K562 (cell line): ENCODE results near the gene SLC24A3. TPM values are rescaled to one million over a fixed set of nuclear protein-coding genes. Genes with fewer than 3 reads are reported as not detected.

Experiments
- ATAC-seq: fragments of 200-7000 bp; cut with Tn5 transposase; 3 replicates; pipeline ENCODE4 v1.9.1; 2020; ENCODE audit warnings: moderate library complexity
- BruUV-seq: library from RNA; stranded (reverse); fragments of 400-500 nt; replicated peaks from 2 replicates; lab custom pipeline; 2021; lab: Mats Ljungman, UMichigan
- CTCF ChIA-PET: fragments of 300-600 bp; formaldehyde crosslinking; extraction: SDS; loops from one replicate; lab custom pipeline; 2021; ENCODE audit warnings: low intra/inter-chr PET ratio; lab: Yijun Ruan, JAX
- POLR2A ChIA-PET: fragments of 300-600, 350-650 bp; sonication (Branson Sonifier 250); formaldehyde crosslinking; extraction: SDS; loops from one replicate; lab custom pipeline; 2021; ENCODE audit warnings: antibody characterized with exemption, inconsistent platforms; lab: Yijun Ruan, JAX
- DNase-seq, 4 experiments: peaks; one replicate each; pipeline versions ENCODE4 v3.0.0 to v3.0.0-alpha.2; 2011 to 2018; ENCODE audit warnings: low spot score in 3 of 4, mixed read lengths in 3 of 4; ENCODE audit errors: extremely low read depth in 1 of 4
- FAIRE-seq: peaks from 2 replicates; lab custom pipeline; 2011; peaks lifted over from hg19 to GRCh38; lab: Jason Lieb, UNC
- H2AFZ ChIP-seq: 2 replicates; pipeline ENCODE4 v1.6.0; 2011; ENCODE audit warnings: low read depth, low read length, control low read depth, inconsistent platforms
- H3K27ac ChIP-seq: fragments of 200-600 bp; 3 replicates; pipeline ENCODE4 v1.8.0; 2011; ENCODE audit warnings: low read depth, mild to moderate bottlenecking, control low read depth, inconsistent platforms, low read length, moderate library complexity, mixed read lengths; ENCODE audit errors: extremely low read depth
- H3K27me3 ChIP-seq, 2 experiments: fragments of 300-600 bp in 1 of 2; 2 replicates in 1 of 2; 3 replicates in 1 of 2; pipeline versions ENCODE4 v1.6.0 to v1.8.0; 2011; ENCODE audit warnings: inconsistent platforms in 2 of 2, low read length in 2 of 2, mild to moderate bottlenecking in 1 of 2, mixed read lengths in 1 of 2, moderate library complexity in 1 of 2; ENCODE audit not compliant: control insufficient read depth in 2 of 2, insufficient read depth in 2 of 2
- H3K36me3 ChIP-seq: fragments of 300-600 bp; 3 replicates; pipeline ENCODE4 v1.8.0; 2011; ENCODE audit warnings: mild to moderate bottlenecking, low read length, inconsistent platforms; ENCODE audit not compliant: control insufficient read depth, insufficient read depth
- H3K4me1 ChIP-seq, 2 experiments: fragments of 200-600 bp in 1 of 2; replicated peaks in 1 of 2; 2 replicates in 1 of 2; 3 replicates in 1 of 2; pipeline versions ENCODE4 v1.5.1 to v1.8.0; 2011; ENCODE audit warnings: inconsistent platforms in 2 of 2, low read length in 2 of 2, mild to moderate bottlenecking in 1 of 2, mixed read lengths in 1 of 2, moderate library complexity in 1 of 2; ENCODE audit not compliant: control insufficient read depth in 2 of 2, insufficient read depth in 2 of 2
- H3K4me2 ChIP-seq: 2 replicates; pipeline ENCODE4 v1.6.1; 2011; ENCODE audit warnings: low read length, control low read depth, inconsistent platforms, mixed read lengths; ENCODE audit not compliant: insufficient read depth
- H3K4me3 ChIP-seq: fragments of 200-600 bp; sonication (generic), shearing (Covaris generic); 2 replicates; pipeline ENCODE4 v1.5.1; 2016; ENCODE audit warnings: control low read depth, inconsistent platforms
- H3K79me2 ChIP-seq: fragments of 200-600 bp; 3 replicates; pipeline ENCODE4 v1.8.0; 2011; ENCODE audit warnings: low read length, inconsistent platforms; ENCODE audit not compliant: control insufficient read depth, insufficient read depth
- H3K9ac ChIP-seq, 2 experiments: 2 replicates each; pipeline versions ENCODE4 v1.6.0 to v1.6.1; 2011; ENCODE audit warnings: low read depth in 2 of 2, low read length in 2 of 2, control low read depth in 1 of 2, inconsistent platforms in 1 of 2, mild to moderate bottlenecking in 1 of 2, mixed read lengths in 1 of 2; ENCODE audit not compliant: insufficient read depth in 1 of 2
- H3K9me1 ChIP-seq: one replicate; pipeline ENCODE4 v1.6.0; 2011; ENCODE audit warnings: inconsistent platforms, mild to moderate bottlenecking, low read length, moderate library complexity; ENCODE audit not compliant: control insufficient read depth, insufficient read depth
- H3K9me3 ChIP-seq: replicated peaks from 2 replicates; pipeline ENCODE4 v1.5.1; 2011; ENCODE audit warnings: low read depth, low read length, inconsistent platforms; ENCODE audit not compliant: control insufficient read depth, insufficient read depth
- H4K20me1 ChIP-seq: replicated peaks from 2 replicates; pipeline ENCODE4 v1.6.1; 2011; ENCODE audit warnings: low read length, inconsistent platforms, mixed read lengths; ENCODE audit not compliant: control insufficient read depth, insufficient read depth
- DPF2 ChIP-seq: fragments of 450-650 bp; IDR thresholded peaks from 2 replicates; pipeline ENCODE4 v1.6.1; 2016
- ESRRB ChIP-seq: fragments of 250-450 bp; sonication (Bioruptor Pico); IDR thresholded peaks from 2 replicates; pipeline ENCODE4 v1.5.0; 2020; ENCODE audit warnings: mild to moderate bottlenecking, moderate library complexity, borderline replicate concordance
- HNRNPH1 ChIP-seq: fragments of 200-400 bp; formaldehyde crosslinking; optimal IDR thresholded peaks from 2 replicates; pipeline ENCODE3; 2017; ENCODE audit warnings: low read depth, mild to moderate bottlenecking, low read length, moderate library complexity
- MED1 ChIP-seq: sonication (generic); formaldehyde crosslinking; IDR thresholded peaks from 2 replicates; pipeline ENCODE4 v1.8.1; 2023; ENCODE audit warnings: missing genetic modification reagents, borderline replicate concordance
- MIER1 ChIP-seq: fragments of 450-650 bp; IDR thresholded peaks from 2 replicates; pipeline ENCODE4 v1.6.1; 2016; ENCODE audit warnings: antibody characterized with exemption, mild to moderate bottlenecking, low read depth
- NFYB ChIP-seq: IDR thresholded peaks from 2 replicates; pipeline ENCODE4 v1.6.1; 2011; ENCODE audit warnings: mild to moderate bottlenecking, moderate library complexity; ENCODE audit not compliant: insufficient read length; ENCODE audit errors: extremely low read depth
- RBM14 ChIP-seq: fragments of 200-400 bp; formaldehyde crosslinking; IDR thresholded peaks from 2 replicates; pipeline ENCODE4 v1.6.1; 2018; ENCODE audit warnings: low read depth, mild to moderate bottlenecking, low read length, moderate library complexity, borderline replicate concordance; ENCODE audit not compliant: insufficient read depth
- SUPT5H ChIP-seq: fragments of 450-650 bp; IDR thresholded peaks from 2 replicates; pipeline ENCODE4 v1.6.1; 2016
- ZFP30 ChIP-seq: fragments of 250-450 bp; sonication (Bioruptor Pico); IDR thresholded peaks from 2 replicates; pipeline ENCODE4 v1.8.0; 2022; ENCODE audit warnings: moderate library complexity, mild to moderate bottlenecking, inconsistent platforms, borderline replicate concordance
- ZFPM2 ChIP-seq: fragments of 250-450 bp; sonication (Bioruptor Pico); IDR thresholded peaks from 2 replicates; pipeline ENCODE4 v1.5.1; 2022; ENCODE audit warnings: mild to moderate bottlenecking
- ZFX ChIP-seq: sonication (generic); formaldehyde crosslinking; IDR thresholded peaks from 2 replicates; pipeline ENCODE4 v1.8.0; 2022; ENCODE audit warnings: mild to moderate bottlenecking, missing genetic modification reagents, moderate library complexity
- ZKSCAN3 ChIP-seq: fragments of 250-450 bp; sonication (Bioruptor Pico); IDR thresholded peaks from 2 replicates; pipeline ENCODE4 v1.4.0; 2020
- ZSCAN32 ChIP-seq: fragments of 450-650 bp; formaldehyde crosslinking; IDR thresholded peaks from 2 replicates; pipeline ENCODE4 v1.4.0; 2020; ENCODE audit warnings: mild to moderate bottlenecking, moderate library complexity
- WGBS: fragments of 100-300 bp; shearing (Covaris generic); methylation state at CpG from one replicate; pipeline ENCODE4 v1.1.6; 2016; ENCODE audit warnings: low coverage, mixed read lengths; ENCODE audit not compliant: insufficient coverage; ENCODE audit errors: missing lambda C conversion rate; 5-methylcytosine and 5-hydroxymethylcytosine counted together
- in situ Hi-C: fragments of 300-500 bp; cut with MboI; formaldehyde crosslinking; loops from 4 replicates; pipeline ENCODE4 v1.15.0; 2018; ENCODE audit warnings: inconsistent platforms, mixed read lengths
- intact Hi-C: fragments of 100-400 bp; cut with micrococcal nuclease; formaldehyde crosslinking; loops from 2 replicates; pipeline ENCODE4 v1.14.2; 2022
- polyA plus RNA-seq, 8 experiments: library from polyadenylated mRNA; depleted of rRNA in 4 of 8; stranded (reverse) in 5 of 8; unstranded in 3 of 8; fragments of >200 nt; fragmentation: Nextera tagmentation in 2 of 8; fragmentation: Illumina TruSeq in 1 of 8; extraction: Ambion mirVana in 2 of 8; extraction: Trizol in 1 of 8; gene quantifications; 2 replicates each; pipeline versions ENCODE4 v1.2.1 to v1.2.3, GENCODE V29; 2011 to 2014; ENCODE audit warnings: inconsistent platforms in 1 of 8, missing spikeins in 1 of 8
- total RNA-seq, 7 experiments: library from RNA; depleted of rRNA in 6 of 7; stranded (reverse); fragments of >200 nt in 6 of 7; fragmentation: Illumina TruSeq in 2 of 7; extraction: Trizol in 2 of 7; gene quantifications; 2 replicates each; pipeline versions ENCODE4 v1.2.1 to v1.2.3, GENCODE V29; 2011 to 2021; ENCODE audit warnings: low replicate concordance in 1 of 7
- TF ChIP-seq, protein P1 (sequence below): sonication (generic); formaldehyde crosslinking; IDR thresholded peaks from 2 replicates; pipeline ENCODE4 v1.8.1; 2023; ENCODE audit warnings: mild to moderate bottlenecking, missing genetic modification reagents
- TF ChIP-seq, protein P2 (sequence below): sonication (generic); formaldehyde crosslinking; IDR thresholded peaks from 2 replicates; pipeline ENCODE4 v1.8.1; 2022; ENCODE audit warnings: missing genetic modification reagents

SLC24A3 gene
- total and polyA plus RNA-seq, 9 of the 15 experiments (the other 6 are each of a cell fraction or from before 2014, with no cell fraction given), result not detected

DNA sequence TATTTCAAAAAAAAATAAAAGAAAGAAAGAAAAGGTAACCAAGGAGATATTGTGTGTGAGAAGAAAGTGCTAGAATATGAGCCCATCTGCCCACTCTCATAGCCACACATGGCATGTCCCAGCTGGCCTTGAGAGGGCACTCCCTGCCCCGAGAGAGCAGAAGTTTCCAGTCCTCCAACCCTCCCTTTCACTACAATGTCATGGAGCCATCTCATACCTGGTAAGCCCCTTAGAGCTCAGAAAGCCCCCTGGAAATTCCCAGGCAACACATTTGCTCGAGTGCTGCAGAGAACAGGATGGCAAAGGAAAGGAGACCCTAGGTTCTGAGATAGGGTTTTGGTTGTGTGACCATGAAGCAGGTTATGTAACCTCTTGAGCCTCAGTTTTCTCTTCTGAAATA lies 469.8 kb downstream of the SLC24A3 start:
- H2AFZ ChIP-seq, result no peak overlapping the region
- no peak overlapping the region for H3K27ac ChIP-seq
- BruUV-seq, result no TSS peak
- H3K4me3 ChIP-seq, result no peak overlapping the region
- no peaks in the 10 kb centered on the region for H4K20me1 ChIP-seq
- ChIA-PET CTCF (no interaction called here), POLR2A (no interaction called here)
- TF ChIP-seq HNRNPH1, result no peak
- TF ChIP-seq ZFX, result no peak
- TF ChIP-seq ZFP30 (CRISPR knock-in tag), result no peak
- TF ChIP-seq RBM14, result no peak
- TF ChIP-seq, protein P1, sequence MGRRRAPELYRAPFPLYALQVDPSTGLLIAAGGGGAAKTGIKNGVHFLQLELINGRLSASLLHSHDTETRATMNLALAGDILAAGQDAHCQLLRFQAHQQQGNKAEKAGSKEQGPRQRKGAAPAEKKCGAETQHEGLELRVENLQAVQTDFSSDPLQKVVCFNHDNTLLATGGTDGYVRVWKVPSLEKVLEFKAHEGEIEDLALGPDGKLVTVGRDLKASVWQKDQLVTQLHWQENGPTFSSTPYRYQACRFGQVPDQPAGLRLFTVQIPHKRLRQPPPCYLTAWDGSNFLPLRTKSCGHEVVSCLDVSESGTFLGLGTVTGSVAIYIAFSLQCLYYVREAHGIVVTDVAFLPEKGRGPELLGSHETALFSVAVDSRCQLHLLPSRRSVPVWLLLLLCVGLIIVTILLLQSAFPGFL, result no peak
- TF ChIP-seq MIER1, result no peak
- no peak for TF ChIP-seq ZSCAN32 (CRISPR knock-in tag)
- TF ChIP-seq MED1 (CRISPR knock-in tag), result no peak
- TF ChIP-seq, protein P2, sequence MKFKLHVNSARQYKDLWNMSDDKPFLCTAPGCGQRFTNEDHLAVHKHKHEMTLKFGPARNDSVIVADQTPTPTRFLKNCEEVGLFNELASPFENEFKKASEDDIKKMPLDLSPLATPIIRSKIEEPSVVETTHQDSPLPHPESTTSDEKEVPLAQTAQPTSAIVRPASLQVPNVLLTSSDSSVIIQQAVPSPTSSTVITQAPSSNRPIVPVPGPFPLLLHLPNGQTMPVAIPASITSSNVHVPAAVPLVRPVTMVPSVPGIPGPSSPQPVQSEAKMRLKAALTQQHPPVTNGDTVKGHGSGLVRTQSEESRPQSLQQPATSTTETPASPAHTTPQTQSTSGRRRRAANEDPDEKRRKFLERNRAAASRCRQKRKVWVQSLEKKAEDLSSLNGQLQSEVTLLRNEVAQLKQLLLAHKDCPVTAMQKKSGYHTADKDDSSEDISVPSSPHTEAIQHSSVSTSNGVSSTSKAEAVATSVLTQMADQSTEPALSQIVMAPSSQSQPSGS (CRISPR knock-in tag), result no peak
- no peak for TF ChIP-seq ZFPM2
- no peak for TF ChIP-seq ESRRB (CRISPR knock-in tag)
- TF ChIP-seq SUPT5H, result no peak
- no peak for TF ChIP-seq DPF2
- TF ChIP-seq ZKSCAN3 (CRISPR knock-in tag), result no peak
- TF ChIP-seq NFYB, result no peak
- no peak overlapping the region for H3K9ac ChIP-seq
- H3K4me2 ChIP-seq, result no peak overlapping the region
- DNase-seq (no peak), ATAC-seq (no peak), FAIRE-seq (no peak)
- H3K9me1 ChIP-seq, result no peaks in the 10 kb centered on the region
- no peaks in the 10 kb centered on the region for H3K4me1 ChIP-seq
- H3K27me3 ChIP-seq, result no peaks in the 10 kb centered on the region; a peak in 1 of 5 replicates
- no peaks in the 10 kb centered on the region for H3K9me3 ChIP-seq
- 0% methylated on average over 2 of the region's 2 CpGs for WGBS
- no peaks in the 10 kb centered on the region for H3K36me3 ChIP-seq
- intact Hi-C loops, result no loop called here
- in situ Hi-C loops, result no loop called here
- H3K79me2 ChIP-seq, result no peaks in the 10 kb centered on the region
